Stimulated activated CD4-positive, alpha-beta T cell treated with anti-CD3 and anti-CD28 coated beads, Interleukin-1b, Interleukin-23, amount 100 ng/mL, for 1 hour (primary cell): Measurements from ENCODE around the gene CYP4X1.
"Not testable (repeated sequence)": the region's sequence is repeated elsewhere in the genome, so short reads cannot be mapped to it uniquely, and the experiment has no call there.

Experiments
- DNase-seq, 2 donors: peaks; one replicate each; pipeline ENCODE4 v3.0.0-alpha.2; 2020; ENCODE audit warnings: low read depth in 2 of 2

Gene CYP4X1

GRCh38 chr1:47023268-47024140 is at the start of gene CYP4X1:
CYP4X1 (plus strand) TSS chr1:47023669; CDS start chr1:47023818, 149 bp downstream.
- DNase-seq, result no peak

- DNase-seq, result no peak
Measured at GRCh38 chr1:46983166-46983829, 40.2 kb upstream of the CYP4X1 start.

- DNase-seq, result no peak
Measured at GRCh38 chr1:46983830-46984586, 39.5 kb upstream of the CYP4X1 start.

- DNase-seq, result not testable (repeated sequence)
Measured at GRCh38 chr1:46990541-46990940, 32.9 kb upstream of the CYP4X1 start.

- no peak for DNase-seq
Measured at GRCh38 chr1:46991083-46991923, 32.2 kb upstream of the CYP4X1 start.

- DNase-seq, result no peak
Measured at GRCh38 chr1:46996659-46997281, 26.7 kb upstream of the CYP4X1 start.

- DNase-seq, result no peak
Measured at GRCh38 chr1:47002211-47002610, 21.3 kb upstream of the CYP4X1 start.

GRCh38 chr1:47003896-47004403 is 19.5 kb upstream of the CYP4X1 start:
- DNase-seq, result no peak

- DNase-seq, result not testable (repeated sequence)
Measured at GRCh38 chr1:47006437-47006836, 17.0 kb upstream of the CYP4X1 start.

- DNase-seq, result no peak
Measured at GRCh38 chr1:47013293-47013692, 10.2 kb upstream of the CYP4X1 start.

GRCh38 chr1:47021070-47021469 is 2.4 kb upstream of the CYP4X1 start:
- DNase-seq, result no peak

- no peak for DNase-seq
Measured at GRCh38 chr1:47024141-47024801, 802 bp downstream of the CYP4X1 start.

GRCh38 chr1:47030170-47030805 is 6.8 kb downstream of the CYP4X1 start:
- DNase-seq, result no peak

- no peak for DNase-seq
Measured at GRCh38 chr1:47031059-47031458, 7.6 kb downstream of the CYP4X1 start.

- no peak for DNase-seq
Measured at GRCh38 chr1:47031585-47031984, 8.1 kb downstream of the CYP4X1 start.

GRCh38 chr1:47036764-47037163 is 13.3 kb downstream of the CYP4X1 start:
- DNase-seq, result no peak

GRCh38 chr1:47059376-47059775 is 35.9 kb downstream of the CYP4X1 start:
- no peak for DNase-seq

- no peak for DNase-seq
Measured at GRCh38 chr1:47067097-47067594, 43.7 kb downstream of the CYP4X1 start, which contains the start of gene CYP4Z1. CYP4Z1 (plus strand) TSS chr1:47067231; CDS start chr1:47067491, 260 bp downstream.

GRCh38 chr1:47069080-47069479 is 45.6 kb downstream of the CYP4X1 start:
- DNase-seq, result not testable (repeated sequence)
